ENCODE measurements around the gene KRTAP20-4. TPM values are rescaled to one million over a fixed set of nuclear protein-coding genes. Genes with fewer than 3 reads are reported as not detected.

KRTAP20-4 gene
- total and polyA plus RNA-seq, 2 of the 4 experiments (the other 2 are of a cell fraction) = not detected

DNA sequence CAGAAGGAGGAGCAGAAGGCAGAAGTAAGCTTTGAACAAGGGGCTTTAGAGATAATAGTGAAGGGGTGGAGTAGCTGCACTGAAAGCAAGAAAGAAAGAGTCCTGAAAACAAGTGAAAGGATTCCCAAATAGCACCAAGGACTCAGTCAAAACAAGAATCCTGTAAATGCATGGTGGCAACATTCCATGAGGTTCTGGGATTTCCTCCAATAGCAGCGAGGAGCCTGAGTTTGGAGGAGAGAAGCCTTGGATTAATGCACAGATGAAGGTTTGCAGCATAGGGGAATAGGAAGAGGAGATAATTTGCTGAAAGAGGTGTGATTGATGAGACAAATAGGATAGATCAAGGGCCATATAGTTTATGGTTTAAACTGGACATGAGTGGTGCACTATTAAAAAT is 41.1 kb upstream of the KRTAP20-4 start:
- no peak for TF ChIP-seq MAFK (IDR thresholded peaks at IDR 0.05; ENCODE audit: low read depth, low read length)
- TF ChIP-seq, protein P1, sequence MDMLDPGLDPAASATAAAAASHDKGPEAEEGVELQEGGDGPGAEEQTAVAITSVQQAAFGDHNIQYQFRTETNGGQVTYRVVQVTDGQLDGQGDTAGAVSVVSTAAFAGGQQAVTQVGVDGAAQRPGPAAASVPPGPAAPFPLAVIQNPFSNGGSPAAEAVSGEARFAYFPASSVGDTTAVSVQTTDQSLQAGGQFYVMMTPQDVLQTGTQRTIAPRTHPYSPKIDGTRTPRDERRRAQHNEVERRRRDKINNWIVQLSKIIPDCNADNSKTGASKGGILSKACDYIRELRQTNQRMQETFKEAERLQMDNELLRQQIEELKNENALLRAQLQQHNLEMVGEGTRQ (IDR thresholded peaks at IDR 0.05; ENCODE audit: low read depth, low read length) = no peak
- TF ChIP-seq RFX5 (IDR thresholded peaks at IDR 0.05; ENCODE audit: low read depth, low read length) = no peak
- no peak for TF ChIP-seq CEBPB (IDR thresholded peaks at IDR 0.05; ENCODE audit: low read depth, low read length)
- H3K4me3 ChIP-seq (ENCODE audit: insufficient read depth, low read depth, low read length) = no peak overlapping the region
- H2BK120ac ChIP-seq (ENCODE audit: low read depth, low read length) = no peak overlapping the region
- H3K18ac ChIP-seq (ENCODE audit: low read depth, low read length) = no peak overlapping the region
- no peak overlapping the region for H4K8ac ChIP-seq (ENCODE audit: low read depth in 2 of 2, low read length in 2 of 2)
- POLR2A ChIA-PET (ENCODE audit: unreplicated experiment) = no interaction called here
- dilution Hi-C loops (cut with HindIII; ENCODE audit: low sequenced_read_pairs, unreplicated experiment) = no loop called here
- H2AK5ac ChIP-seq (ENCODE audit: low read depth, low read length) = no peak overlapping the region
- CTCF ChIA-PET = no interaction called here
- H3K9ac ChIP-seq (ENCODE audit: low read depth, low read length) = no peak overlapping the region
- no peak for DNase-seq
- H3K9me3 ChIP-seq (ENCODE audit: control insufficient read depth, insufficient read depth, low read length) = peaks cover 4% of the 10 kb centered on the region
- no peaks in the 10 kb centered on the region for H3K27me3 ChIP-seq (ENCODE audit: control insufficient read depth, insufficient read depth, low read length)
- H3K36me3 ChIP-seq (ENCODE audit: control insufficient read depth, insufficient read depth, low read length) = no peaks in the 10 kb centered on the region
- no peak overlapping the region for H3K14ac ChIP-seq (replicated peaks; ENCODE audit: low read depth, low read length)
- intact Hi-C loops (cut with micrococcal nuclease) = no loop called here
- H4K91ac ChIP-seq (ENCODE audit: insufficient read depth, low read depth, low read length) = no peak overlapping the region
- WGBS, 2 experiments (ENCODE audit: extremely low coverage in 2 of 2, insufficient read length in 1 of 2) = no CpG with 5 or more reads among the region's 1 CpG
- H2AK9ac ChIP-seq (replicated peaks; ENCODE audit: low read depth, low read length, poor library complexity) = no peak overlapping the region
- no peaks in the 10 kb centered on the region for H3K79me1 ChIP-seq (ENCODE audit: low read depth in 1 of 2, low read length in 2 of 2)
- H3K4me1 ChIP-seq (ENCODE audit: control insufficient read depth, insufficient read depth, low read length) = no peaks in the 10 kb centered on the region
- no peak overlapping the region for H3K4ac ChIP-seq (ENCODE audit: low read depth, low read length)
- no peak for ATAC-seq (ENCODE audit: low read depth)
- no peak overlapping the region for H3K23ac ChIP-seq (ENCODE audit: low read depth, low read length)
- H2BK5ac ChIP-seq (ENCODE audit: low read depth, low read length, poor library complexity, severe bottlenecking) = no peak overlapping the region
- H3K27ac ChIP-seq (ENCODE audit: insufficient read depth, low read length) = no peak overlapping the region
- no peaks in the 10 kb centered on the region for H4K20me1 ChIP-seq (ENCODE audit: insufficient read depth, low read length)
- no peak overlapping the region for H2BK20ac ChIP-seq (ENCODE audit: low read depth, low read length)
- in situ Hi-C loops (cut with MboI; ENCODE audit: low sequenced_read_pairs) = no loop called here
- H3K9me1 ChIP-seq (ENCODE audit: insufficient read depth, low read length) = no peaks in the 10 kb centered on the region
- H3K56ac ChIP-seq (ENCODE audit: extremely low read depth, insufficient read depth, low read length) = no peak overlapping the region
- H3K4me2 ChIP-seq (ENCODE audit: low read depth, low read length) = no peak overlapping the region
- BruUV-seq (replicated peaks) = no TSS peak
- no peak overlapping the region for H4K5ac ChIP-seq (ENCODE audit: low read depth, low read length)
- no peak overlapping the region for H2AFZ ChIP-seq (replicated peaks; ENCODE audit: low read length, poor library complexity)
- H2BK15ac ChIP-seq (ENCODE audit: low read depth, low read length) = no peak overlapping the region
